GM19463 (cell line): ENCODE results near the gene CNNM3.

Experiments used
- ATAC-seq: cut with Tn5 transposase; IDR thresholded peaks from one replicate; pipeline ENCODE4 v1.9.1; 2021; ENCODE audit warnings: mild to moderate bottlenecking, moderate library complexity; ENCODE audit not compliant: unreplicated experiment

The CNNM3 gene

GRCh38 chr2:96816836-96817702, 1.0 kb downstream of the CNNM3 start:
- no peak for ATAC-seq

DNA sequence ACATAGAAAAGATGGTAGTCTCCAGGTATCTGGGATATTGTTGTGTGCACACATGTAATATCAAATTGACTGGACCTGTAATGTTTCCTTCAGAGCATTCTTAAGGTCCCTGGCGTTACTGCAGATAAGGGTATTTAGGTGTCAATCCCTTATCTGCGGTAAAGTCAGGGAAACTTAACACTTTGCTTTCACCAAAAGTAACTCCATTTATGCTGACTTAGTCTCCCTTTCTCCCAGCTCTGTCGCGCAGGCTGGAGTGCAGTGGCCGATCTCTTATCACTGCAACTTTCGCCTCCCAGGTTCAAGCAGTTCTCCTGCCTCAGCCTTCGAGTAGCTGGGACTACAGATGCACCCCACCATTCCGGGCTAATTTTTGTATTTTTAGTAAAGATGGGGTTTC, 1.8 kb downstream of the CNNM3 start:
- no peak for ATAC-seq

DNA sequence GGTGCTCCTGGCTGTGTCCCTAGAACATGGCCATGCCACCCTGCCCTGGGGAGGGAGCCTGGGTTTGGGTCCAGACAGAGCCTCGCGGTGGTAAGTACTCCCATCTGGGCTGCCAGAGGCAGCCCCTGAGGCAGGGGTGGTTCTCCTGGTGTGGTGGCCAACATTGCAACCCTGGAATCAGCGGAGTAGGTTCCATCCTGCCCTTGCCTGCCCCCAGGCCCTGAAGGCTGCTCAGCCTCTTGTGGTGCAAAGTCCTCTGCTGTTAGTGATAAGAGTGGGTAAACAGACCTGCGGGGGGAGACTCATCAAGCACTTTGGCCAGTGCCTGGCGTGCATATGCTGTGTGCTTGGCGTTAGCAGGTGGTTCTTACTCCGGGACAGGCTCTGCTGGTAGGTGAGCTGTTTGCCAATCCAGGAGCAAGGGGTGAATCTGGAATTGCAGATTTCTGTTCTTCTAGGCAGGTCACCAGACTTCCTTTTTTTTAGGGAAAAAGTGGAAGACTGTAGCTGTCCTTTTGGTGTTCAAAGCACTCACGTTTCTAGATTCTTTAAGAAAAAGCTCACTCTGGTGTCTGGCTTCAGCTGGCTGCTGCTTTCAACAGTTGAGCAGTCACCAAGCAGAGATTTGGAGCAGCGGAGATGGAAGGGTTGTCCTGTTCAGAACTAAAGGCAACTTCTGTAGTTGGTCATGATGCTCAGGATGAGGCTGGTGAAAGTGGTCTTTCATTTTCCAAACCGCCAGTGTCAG, 3.2 kb downstream of the CNNM3 start:
- ATAC-seq = no peak

DNA sequence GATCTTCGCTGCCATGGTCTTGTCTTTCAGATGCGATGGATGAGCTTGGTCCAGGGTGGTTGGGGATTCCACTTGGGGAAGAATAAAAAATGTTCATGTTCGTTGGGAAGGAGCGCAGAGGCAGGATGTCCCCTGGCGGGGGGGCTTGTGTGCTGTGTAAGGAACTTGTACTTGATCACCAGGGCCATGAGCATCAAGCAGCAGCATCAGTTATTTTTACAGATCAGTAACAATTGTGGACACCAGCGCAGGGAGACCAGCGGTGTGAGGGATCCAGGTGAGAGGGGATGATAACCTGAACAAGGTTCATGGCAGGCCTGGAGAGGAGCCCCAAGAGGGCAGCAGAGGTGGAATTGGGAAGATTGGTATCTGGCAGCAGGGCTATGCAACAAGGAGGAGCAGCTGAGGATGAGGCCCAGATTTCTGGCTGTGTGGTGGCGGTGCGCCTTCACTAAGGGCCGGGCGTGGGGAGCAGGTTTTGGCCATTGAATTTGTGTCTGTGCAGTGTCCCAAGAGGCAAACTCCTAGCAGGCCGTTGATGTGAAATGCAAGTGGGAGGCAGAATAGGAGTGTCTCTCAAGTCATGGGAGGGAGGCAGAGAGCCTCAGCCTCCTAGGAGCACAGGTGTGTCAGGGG, 3.9 kb downstream of the CNNM3 start:
- ATAC-seq = no peak

DNA sequence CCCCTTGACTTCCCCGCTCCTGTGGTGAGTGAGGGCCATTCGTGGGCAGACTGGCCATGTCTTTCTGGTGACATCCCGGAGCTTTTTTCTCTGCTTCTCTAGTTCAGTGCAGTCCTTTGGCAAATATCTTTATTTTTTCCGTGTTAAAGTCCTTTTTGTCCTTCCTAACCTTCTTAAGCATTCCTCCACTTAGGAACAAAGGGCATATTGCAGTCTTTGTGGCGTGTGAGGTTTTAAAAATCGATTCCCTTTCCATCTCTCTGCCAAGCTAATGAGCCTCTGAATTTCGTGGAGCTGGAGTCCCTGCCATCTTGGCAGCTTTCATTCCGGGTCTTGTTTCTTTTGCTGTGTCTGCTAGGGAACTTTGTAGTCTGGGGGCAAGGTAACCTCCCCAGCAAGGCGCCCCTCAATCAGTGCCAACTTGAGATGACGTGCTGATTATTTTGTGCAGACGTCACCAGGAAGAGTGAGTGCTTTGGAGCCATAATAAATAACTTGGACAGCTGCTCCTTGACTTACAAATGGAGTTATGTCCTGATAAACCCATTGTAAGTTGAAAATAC, 5.1 kb downstream of the CNNM3 start:
- ATAC-seq = no peak

DNA sequence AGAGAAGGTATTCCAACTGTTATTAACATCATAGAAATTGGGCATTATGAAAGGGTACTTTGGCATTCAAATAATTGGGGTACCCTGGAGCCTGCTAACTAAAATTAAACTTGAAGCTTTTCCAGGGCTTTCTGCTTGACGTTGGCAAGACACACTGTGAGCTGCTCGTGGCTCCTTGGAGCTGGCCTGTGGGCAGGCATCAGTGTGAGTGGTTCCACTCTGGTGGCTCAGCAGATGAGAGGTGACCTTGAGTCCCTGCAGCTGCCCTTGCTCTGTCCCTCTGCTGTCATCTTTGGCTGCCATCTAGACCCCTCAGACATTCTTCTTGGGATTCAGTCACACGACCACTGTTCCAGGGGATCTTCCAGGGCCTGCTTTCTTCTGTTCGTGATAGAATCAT, 6.7 kb downstream of the CNNM3 start:
- ATAC-seq = no peak

- ATAC-seq = no peak
Observed at GRCh38 chr2:96823198-96823597, 7.1 kb downstream of the CNNM3 start.

DNA sequence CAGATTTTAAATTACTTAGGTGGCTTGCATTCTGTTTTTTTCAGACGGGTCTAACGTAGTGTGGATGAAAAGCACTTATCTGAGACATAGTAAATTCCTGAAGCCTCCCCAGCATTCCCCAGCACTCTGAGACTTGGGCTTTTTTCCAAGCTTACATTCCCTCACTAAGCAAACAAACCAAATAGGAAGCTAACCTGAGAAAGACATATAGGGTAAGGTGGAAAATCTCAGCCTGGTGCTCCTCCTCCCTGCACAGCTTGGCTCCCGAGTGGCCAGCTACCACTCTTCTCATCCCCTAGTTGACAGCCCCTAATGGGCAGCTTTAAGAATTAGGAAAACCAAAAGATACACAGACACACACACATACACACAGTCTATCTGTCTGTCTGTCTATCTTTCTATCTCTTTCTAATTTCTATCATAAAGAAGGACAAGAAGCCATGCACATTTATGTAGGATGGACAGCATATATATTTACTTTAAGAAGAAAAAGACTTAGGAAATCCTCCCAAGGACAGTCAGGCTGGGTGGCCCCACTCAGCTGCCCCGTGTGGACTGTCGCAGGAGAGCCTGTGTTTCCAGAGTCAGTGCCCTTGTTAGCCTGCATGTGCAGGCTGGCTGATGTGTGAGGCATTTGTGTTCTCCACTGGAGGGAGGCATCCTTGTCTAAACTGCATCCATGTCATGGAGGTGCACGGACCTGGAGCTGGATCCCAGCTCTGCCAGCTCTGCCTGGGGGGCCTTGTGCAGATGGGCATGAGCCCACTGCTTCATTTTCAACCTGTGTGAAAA, 8.2 kb downstream of the CNNM3 start:
- no peak for ATAC-seq

DNA sequence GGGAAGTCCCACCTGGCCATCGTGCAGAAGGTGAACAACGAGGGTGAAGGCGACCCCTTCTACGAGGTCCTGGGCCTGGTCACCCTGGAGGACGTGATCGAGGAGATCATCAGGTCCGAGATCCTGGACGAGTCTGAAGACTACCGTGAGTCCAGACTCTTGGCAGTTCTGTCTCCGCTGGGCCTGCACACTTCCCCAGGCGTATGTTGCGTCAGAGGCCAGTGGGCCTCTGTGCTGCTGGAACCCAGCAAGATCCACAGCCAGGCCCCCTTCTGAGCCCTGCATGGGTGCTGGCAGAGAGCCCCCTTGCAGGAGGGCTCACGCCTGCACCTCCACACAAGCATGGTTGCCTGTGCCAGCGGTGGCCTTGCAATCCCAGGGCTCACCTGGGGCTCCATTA, 9.0 kb downstream of the CNNM3 start:
- no peak for ATAC-seq

DNA sequence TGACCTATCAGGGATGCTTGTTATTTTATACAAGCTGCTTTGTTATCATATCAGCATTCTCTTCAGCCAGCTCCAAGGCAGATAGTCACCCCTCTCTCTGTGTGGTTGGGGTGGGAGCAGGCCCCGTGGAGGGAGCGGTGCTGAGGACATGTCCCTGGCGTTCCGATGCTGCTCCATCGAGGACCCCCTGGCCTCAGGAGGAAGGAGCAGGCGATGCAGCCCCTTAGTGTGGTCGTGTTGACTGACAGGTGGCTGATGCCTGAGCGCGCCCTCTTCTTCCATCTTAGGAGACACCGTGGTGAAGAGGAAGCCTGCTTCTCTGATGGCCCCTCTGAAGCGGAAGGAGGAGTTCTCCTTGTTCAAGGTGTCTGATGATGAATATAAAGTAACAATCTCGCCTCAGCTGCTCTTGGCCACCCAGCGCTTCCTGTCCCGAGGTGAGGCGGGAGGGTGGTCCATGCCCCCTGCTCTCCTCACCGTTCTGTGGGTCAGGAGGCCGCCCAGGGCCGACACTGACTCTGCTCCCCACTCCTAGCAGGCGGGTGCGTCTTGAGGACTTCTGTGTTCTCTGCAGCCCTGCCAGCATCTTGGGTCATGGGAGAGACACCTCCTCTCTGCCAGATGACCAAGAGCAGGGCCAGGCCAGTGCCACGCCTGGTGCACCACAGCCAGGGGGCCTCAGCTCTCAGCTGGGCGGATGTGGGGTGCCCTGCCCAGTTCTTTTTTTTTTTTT, 10.6 kb downstream of the CNNM3 start:
- ATAC-seq = no peak

GRCh38 chr2:96828436-96828835, 12.4 kb downstream of the CNNM3 start:
- no peak for ATAC-seq

GRCh38 chr2:96828874-96829273, 12.8 kb downstream of the CNNM3 start:
- no peak for ATAC-seq

- no peak for ATAC-seq
Observed at GRCh38 chr2:96830044-96830562, 14.0 kb downstream of the CNNM3 start.

- ATAC-seq = no peak
Observed at GRCh38 chr2:96831679-96832078, 15.6 kb downstream of the CNNM3 start.

GRCh38 chr2:96832408-96832753, 16.3 kb downstream of the CNNM3 start:
- no peak for ATAC-seq

DNA sequence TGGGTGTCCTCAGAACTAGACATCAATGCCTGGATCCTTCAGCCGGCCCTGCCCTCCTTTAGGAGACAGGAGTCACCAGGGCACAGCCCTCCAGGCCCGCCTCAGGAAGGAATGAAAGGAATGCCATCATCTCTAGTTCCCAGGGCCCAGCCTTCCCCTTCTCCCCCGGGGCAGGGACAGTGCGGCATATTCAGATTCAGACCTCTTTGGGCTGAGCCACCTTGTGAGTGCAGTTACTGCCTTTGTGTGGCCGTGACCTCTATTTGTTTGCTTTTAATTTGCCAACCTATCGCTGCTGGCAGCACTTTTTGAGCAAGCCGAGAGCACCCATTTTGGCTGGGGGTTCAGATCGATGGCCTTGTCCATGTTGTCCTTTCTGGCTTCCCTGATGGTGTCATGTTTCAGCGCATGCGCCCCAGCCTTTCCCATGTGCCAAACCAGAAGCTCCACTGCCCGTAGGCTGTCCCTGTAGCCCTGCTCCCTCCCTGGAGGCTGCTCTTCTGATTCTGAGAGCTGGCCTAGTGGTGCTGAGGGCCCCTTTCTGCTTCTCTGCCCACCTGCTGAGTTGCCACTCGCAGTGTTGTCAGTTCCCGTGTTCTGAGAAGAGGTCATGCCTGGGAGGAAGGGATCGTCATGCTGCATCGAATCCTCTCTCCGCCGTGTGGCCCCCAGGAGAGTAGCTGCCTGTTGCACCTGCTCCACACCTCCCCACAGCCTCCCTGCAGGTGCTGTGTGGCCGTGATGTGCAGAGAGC, 16.9 kb downstream of the CNNM3 start:
- no peak for ATAC-seq

DNA sequence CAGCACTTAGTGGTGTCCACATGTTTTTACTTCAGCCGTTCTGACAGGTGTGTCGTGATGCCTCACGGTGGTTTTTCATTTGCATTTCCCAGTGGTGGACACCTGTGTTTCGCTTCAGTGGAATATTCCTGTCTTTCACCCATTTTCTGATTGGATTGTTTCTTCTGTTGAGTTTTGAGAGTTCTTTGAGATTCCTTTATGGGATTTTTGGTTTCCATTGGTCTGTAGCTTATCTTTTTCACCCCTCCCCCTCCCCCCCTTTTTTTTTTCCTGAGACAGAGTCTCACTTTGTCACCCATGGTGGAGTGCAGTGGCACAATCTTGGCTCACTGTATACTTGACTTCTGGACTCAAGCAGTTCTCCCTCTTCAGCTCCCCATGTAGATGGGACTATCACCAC, 19.8 kb downstream of the CNNM3 start:
- ATAC-seq = no peak

DNA sequence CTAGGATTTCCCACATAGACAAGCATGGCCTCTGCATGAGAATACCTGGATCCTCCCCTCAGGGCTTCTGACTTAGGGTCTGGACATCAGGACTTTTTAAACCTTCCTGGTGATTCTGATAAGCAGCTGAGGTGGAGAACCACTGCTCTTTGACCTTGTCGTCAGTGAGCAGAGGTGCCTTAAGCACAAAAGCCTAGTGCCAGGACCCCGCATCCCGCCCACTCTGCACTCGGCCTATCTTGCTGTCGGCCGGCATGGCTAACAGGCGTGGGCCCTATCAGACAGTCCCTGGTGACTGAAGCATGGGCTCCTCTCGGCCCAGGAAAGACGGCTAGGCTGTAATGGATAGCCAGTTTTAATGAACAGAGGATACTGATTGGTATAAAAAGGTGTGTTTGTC, 21.5 kb downstream of the CNNM3 start:
- no peak for ATAC-seq
